Fibroblast of lung (primary cell): ENCODE results near the gene ZNF324B.

ENCODE experiments used
- CTCF ChIP-seq, 2 donors: IDR thresholded peaks in 1 of 2; conservative IDR thresholded peaks in 1 of 2; 1 replicate in 1 of 2; 2 replicates in 1 of 2; pipeline ENCODE4 v1.5.1; 2011 to 2012; ENCODE audit warnings: low read length in 2 of 2, control low read depth in 1 of 2, inconsistent platforms in 1 of 2, low read depth in 1 of 2, mild to moderate bottlenecking in 1 of 2
- EZH2 ChIP-seq: IDR thresholded peaks from 2 replicates; pipeline ENCODE4 v1.5.1; 2012; ENCODE audit warnings: low read length, control low read depth, mild to moderate bottlenecking; ENCODE audit errors: missing control alignments

DNA sequence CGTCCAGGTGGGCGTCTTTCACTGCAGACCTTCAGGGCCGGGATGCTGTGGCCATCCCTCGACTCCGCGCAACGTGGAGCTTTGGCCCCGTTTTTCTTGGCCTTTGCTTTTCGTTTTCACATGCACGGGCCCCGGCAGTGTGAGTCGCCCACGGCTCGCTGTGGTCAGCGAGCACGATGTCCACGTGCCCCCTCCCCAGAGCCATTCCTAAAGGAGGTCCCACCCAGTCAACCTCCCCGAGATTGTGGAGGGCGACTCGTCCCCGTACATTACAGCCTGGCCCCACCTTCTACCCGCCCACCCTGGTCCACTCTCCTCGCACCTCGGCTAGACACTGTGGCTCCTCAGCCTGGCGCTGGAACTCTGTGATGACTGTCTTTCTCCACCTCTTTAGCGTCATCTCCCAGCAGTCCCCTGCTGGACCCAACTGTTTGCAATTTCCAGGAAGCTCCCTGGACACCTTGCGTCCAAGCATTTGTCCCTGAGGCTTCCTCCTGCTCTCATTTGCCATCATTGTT lies 25.1 kb downstream of the ZNF324B start:
- TF ChIP-seq CTCF (conservative IDR thresholded peaks at IDR 0.05 in 1 of 2, IDR thresholded peaks at IDR 0.05 in 1 of 2; ENCODE audit: low read depth in 1 of 2, low read length in 2 of 2) (no peak), EZH2 (no peak)
